Measurements from ENCODE around the gene ZBBX.
"Not testable (repeated sequence)": the region's sequence is repeated elsewhere in the genome, so short reads cannot be mapped to it uniquely, and the experiment has no call there.

ZBBX gene, protein sequence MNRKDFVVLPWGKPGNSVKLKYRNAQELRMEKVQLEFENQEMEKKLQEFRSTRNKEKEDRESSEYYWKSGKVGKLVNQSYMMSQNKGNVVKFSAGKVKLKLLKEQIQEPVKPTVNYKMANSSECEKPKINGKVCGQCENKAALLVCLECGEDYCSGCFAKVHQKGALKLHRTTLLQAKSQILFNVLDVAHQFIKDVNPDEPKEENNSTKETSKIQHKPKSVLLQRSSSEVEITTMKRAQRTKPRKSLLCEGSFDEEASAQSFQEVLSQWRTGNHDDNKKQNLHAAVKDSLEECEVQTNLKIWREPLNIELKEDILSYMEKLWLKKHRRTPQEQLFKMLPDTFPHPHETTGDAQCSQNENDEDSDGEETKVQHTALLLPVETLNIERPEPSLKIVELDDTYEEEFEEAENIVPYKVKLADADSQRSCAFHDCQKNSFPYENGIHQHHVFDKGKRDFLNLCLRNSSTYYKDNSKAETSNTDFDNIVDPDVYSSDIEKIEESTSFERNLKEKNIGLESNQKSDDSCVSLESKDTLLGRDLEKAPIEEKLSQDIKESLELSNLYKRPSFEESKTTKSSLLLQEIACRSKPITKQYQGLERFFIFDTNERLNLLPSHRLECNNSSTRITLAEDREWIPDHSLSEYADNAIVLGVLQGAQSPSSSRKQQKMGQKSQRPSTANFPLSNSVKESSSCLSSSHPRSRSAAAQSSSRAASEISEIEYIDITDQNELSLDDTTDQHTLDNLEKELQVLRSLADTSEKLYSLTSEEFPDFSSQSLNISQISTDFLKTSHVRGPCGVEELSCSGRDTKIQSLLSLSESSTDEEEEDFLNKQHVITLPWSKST

GRCh38 chr3:167380004-167380689 is at the start of gene ZBBX:
Gene ZBBX, minus strand, starts transcription at chr3:167380297. Its CDS starts 7,396 bp downstream, at chr3:167372901.
- DNase-seq (ENCODE audit: low read depth, low spot score) = peak; percentile 99

- not testable (repeated sequence) for DNase-seq (ENCODE audit: low read depth, low spot score)
Observed at GRCh38 chr3:167426962-167427361, 46.9 kb upstream of the ZBBX start.

GRCh38 chr3:167422396-167422795 is 42.3 kb upstream of the ZBBX start:
- DNase-seq (ENCODE audit: low read depth, low spot score) = peak; percentile 25

DNA sequence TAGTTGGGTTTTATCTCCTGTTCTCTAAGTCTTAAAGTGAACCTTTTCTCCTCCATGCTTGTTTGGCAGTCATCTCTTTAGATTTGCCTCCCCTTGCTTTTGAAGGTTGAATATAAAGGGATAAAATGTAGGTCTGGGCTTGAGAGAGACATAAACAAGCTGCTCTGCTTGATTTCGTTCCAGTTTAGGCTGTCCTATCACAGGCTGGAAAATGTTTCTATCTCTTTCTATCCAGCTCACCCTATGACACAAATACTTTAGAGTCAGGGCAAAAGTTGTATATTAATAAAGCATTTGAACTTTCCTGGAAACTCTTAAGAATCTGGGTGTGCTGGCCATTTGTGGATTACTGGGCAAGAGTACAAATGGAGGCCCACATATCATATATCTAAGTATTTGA is 29.5 kb upstream of the ZBBX start:
- DNase-seq (ENCODE audit: low read depth, low spot score) = no peak

DNA sequence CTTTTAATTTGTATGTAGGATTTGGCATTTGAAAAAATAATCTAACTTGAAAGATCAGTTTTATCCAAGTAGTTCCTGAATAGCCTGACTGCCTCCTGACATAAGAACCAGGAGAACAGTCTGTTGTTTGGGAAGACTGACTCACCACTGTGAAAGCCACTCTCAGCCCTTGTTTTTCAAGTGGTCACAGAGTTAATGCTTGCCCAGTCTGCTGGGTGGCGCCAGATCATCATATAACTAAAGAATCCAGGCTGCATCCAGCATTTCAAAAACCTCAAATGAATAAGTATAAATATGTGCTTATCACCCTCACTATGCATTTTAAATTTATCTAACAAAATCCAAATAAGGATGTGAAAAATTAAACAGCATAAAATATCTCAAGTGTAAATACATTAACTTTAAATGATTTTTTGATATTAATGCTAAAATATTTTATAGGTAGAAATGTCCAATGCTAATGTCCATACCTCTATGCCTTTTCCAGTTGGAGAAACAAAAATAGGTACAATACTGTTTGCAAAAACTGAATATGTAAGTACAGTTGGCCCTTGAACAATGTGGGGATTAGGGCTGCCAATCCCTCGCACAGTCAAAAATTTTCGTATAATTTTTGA is 26.9 kb upstream of the ZBBX start:
- peak; percentile 54 for DNase-seq (ENCODE audit: low read depth, low spot score)

- no peak for DNase-seq (ENCODE audit: low read depth, low spot score)
Observed at GRCh38 chr3:167397826-167398225, 17.7 kb upstream of the ZBBX start.

DNA sequence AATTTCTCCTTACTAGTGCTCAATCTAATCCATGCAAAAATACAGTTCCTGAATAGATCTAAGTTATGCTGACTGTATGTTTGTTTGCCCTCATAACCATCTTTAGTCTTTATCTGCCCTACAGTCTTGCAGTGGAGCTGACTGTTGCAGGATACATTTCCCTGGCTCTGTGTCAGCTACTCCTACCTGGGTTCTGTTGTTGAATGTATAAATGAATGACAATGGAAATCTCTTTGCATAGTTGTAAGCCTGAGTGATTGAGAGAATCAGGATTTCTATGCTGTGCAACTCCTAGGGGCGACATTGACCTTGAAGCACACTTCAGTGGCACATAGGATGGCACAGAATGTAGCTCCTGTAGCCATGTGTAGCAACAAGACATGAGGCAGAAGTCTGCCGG is 16.0 kb upstream of the ZBBX start:
- DNase-seq (ENCODE audit: low read depth, low spot score) = no peak

- no peak for DNase-seq (ENCODE audit: low read depth, low spot score)
Observed at GRCh38 chr3:167394003-167394402, 13.9 kb upstream of the ZBBX start.

GRCh38 chr3:167382155-167382554 is 2.1 kb upstream of the ZBBX start:
- DNase-seq (ENCODE audit: low read depth, low spot score) = no peak

DNA sequence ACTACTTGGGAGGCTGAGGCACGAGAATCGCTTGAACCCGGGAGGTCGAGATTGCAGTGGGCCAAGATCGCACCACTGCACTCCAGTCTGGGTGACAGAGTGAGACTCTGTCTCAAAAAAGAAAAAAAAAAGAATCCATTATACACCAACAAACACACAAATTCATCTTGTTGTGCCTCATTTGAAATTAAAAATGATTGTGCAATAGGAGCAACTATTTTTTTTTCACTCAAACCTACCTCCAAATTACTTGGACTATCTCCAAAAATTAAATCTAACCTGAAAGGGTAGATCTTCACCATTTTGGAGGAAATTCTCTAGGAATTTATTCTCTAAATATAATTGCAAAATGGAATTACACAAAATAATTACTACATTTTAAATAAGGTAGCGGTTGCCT is 4.6 kb downstream of the ZBBX start:
- DNase-seq (ENCODE audit: low read depth, low spot score) = no peak

DNA sequence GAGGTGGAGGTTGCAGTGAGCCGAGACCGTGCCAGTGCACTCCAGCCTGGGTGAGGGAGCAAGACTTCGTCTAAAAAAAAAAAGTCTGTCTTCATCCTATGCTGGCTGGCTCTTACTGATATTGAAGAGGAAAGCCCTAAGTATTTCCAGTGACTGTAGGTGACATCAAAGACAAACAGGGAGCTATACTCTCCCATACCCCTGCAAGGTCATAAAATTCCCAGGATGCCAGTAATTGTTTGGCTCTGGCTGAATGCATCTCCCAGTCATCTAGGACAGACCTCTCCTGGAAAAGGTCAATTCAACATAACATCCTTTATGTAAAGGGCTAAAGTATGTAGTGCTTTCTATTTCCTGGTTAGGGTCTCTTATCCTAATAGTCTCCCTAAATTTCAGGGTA is 8.0 kb downstream of the ZBBX start:
- DNase-seq (ENCODE audit: low read depth, low spot score) = peak; percentile 28

- DNase-seq (ENCODE audit: low read depth, low spot score) = no peak
Observed at GRCh38 chr3:167361948-167362347, 18.1 kb downstream of the ZBBX start.

DNA sequence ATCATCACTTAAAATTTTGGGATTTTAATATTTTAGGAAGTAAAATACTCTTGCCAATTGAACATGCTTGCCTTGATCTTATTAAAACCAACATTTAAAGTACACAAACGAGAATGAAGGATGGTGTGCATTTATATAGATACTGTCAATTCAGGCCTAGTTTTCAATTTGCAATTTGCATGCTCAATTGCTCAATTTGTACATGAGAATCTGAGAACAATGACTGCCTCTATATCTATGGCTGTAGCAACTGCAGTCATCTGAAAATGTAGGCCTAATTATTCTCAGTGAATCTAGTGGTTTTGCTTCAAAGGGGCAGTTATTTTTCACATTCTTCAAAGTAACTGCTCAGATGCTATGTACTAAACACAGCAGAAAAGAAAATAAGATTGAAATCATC is 18.8 kb downstream of the ZBBX start:
- DNase-seq (ENCODE audit: low read depth, low spot score) = no peak

GRCh38 chr3:167355446-167355845 is 24.7 kb downstream of the ZBBX start:
- no peak for DNase-seq (ENCODE audit: low read depth, low spot score)

GRCh38 chr3:167354751-167355150 is 25.3 kb downstream of the ZBBX start:
- DNase-seq (ENCODE audit: low read depth, low spot score) = no peak

- DNase-seq (ENCODE audit: low read depth, low spot score) = no peak
Observed at GRCh38 chr3:167350245-167350862, 29.7 kb downstream of the ZBBX start.

- no peak for DNase-seq (ENCODE audit: low read depth, low spot score)
Observed at GRCh38 chr3:167346171-167346570, 33.9 kb downstream of the ZBBX start.

DNA sequence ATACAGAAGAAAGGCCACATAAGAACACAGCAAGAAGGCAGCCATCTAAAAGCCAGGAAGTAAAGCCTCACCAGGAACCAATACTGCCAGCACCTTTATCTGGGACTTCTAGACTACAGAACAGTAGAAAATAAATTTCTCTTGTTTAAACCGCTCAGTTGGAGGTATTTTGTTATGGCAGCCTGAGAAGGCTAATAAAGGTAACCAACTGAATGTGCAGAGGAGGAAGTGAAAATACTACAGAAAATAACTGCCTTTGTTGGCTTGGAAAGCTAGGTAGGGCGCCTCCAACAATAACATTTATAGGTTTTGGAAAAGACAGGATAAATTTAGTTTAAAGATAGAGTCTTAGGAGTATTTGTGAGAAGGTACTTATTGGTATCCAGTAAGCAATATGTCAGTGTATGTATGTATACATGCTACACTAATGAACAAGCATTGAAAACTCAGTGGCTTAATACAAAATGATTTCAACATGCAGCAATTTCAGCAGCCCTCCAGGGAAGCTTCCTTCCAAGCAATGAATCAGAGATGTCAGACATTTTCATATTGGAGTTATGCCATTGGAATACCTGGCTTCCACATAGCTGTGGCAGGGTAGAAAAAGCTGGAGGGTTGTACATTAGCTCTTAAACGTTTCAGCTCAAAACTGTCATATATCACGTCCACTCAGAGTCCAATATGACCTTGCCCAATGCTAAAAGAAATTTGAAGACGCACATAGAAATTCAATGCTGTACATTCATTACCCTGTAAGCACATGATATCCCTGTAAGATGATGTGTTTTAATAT is 48.9 kb downstream of the ZBBX start:
- DNase-seq (ENCODE audit: low read depth, low spot score) = no peak

DNA sequence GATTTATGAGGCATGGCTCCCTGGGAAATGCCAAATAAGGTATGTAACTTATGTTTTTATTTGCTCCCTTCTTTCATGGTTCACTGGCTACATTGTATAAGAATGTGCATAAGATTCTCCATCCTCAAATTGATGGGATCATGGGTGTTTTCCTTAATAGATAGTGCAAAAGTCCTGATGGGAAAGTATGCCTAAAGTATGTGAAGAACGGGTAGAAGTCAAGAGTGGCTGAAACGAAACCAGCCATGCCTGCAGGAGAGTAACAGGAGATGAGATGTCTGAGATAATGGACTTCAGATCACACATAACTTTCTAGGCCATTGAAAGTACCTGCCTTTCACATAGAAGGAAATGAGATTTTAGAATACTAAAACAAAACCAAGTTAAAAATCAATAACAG is 56.5 kb downstream of the ZBBX start:
- DNase-seq (ENCODE audit: low read depth, low spot score) = no peak

GRCh38 chr3:167318996-167319615 is 61.0 kb downstream of the ZBBX start:
- no peak for DNase-seq (ENCODE audit: low read depth, low spot score)

All from ELF-1 (cell line).